Measurements from ENCODE around the gene SRPK3.

SRPK3 gene

GRCh38 chrX:153831429-153832150 is 50.7 kb downstream of the SRPK3 start:
- Histone ChIP-seq H3K9me3 (ENCODE audit: insufficient read depth, low read length, severe bottlenecking) (no peaks in the 10 kb centered on the region), H3K4me3 (ENCODE audit: low read depth in 1 of 2, low read length in 2 of 2) (no peak overlapping the region), H3K4me1 (ENCODE audit: insufficient read depth, low read length) (no peaks in the 10 kb centered on the region), H3K36me3 (ENCODE audit: insufficient read depth, low read length) (no peaks in the 10 kb centered on the region), H3K27ac (ENCODE audit: low read length) (no peak overlapping the region), H4K20me1 (ENCODE audit: insufficient read depth, low read length) (no peaks in the 10 kb centered on the region), H2AFZ (ENCODE audit: low read depth, low read length) (no peak overlapping the region), H3K9ac (ENCODE audit: low read depth, low read length) (no peak overlapping the region), H3K79me2 (ENCODE audit: insufficient read depth, low read length) (no peaks in the 10 kb centered on the region), H3K4me2 (ENCODE audit: insufficient read depth, low read length) (no peak overlapping the region), H3K27me3 (ENCODE audit: insufficient read depth, low read length, poor library complexity) (no peaks in the 10 kb centered on the region)
- DNase-seq (no peak), ATAC-seq (ENCODE audit: insufficient read depth, low read depth) (no peak)
- TF ChIP-seq, protein P1, sequence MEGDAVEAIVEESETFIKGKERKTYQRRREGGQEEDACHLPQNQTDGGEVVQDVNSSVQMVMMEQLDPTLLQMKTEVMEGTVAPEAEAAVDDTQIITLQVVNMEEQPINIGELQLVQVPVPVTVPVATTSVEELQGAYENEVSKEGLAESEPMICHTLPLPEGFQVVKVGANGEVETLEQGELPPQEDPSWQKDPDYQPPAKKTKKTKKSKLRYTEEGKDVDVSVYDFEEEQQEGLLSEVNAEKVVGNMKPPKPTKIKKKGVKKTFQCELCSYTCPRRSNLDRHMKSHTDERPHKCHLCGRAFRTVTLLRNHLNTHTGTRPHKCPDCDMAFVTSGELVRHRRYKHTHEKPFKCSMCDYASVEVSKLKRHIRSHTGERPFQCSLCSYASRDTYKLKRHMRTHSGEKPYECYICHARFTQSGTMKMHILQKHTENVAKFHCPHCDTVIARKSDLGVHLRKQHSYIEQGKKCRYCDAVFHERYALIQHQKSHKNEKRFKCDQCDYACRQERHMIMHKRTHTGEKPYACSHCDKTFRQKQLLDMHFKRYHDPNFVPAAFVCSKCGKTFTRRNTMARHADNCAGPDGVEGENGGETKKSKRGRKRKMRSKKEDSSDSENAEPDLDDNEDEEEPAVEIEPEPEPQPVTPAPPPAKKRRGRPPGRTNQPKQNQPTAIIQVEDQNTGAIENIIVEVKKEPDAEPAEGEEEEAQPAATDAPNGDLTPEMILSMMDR (IDR thresholded peaks at IDR 0.05; ENCODE audit: borderline replicate concordance, extremely low read depth, low read length, poor library complexity, severe bottlenecking) = no peak
- TF ChIP-seq EZH2 (IDR thresholded peaks at IDR 0.05; ENCODE audit: borderline replicate concordance, low read depth, low read length, severe bottlenecking) = no peak

- Histone ChIP-seq H3K9me3 (ENCODE audit: insufficient read depth, low read length, severe bottlenecking) (no peaks in the 10 kb centered on the region), H4K20me1 (ENCODE audit: insufficient read depth, low read length) (no peaks in the 10 kb centered on the region), H3K79me2 (ENCODE audit: insufficient read depth, low read length) (no peaks in the 10 kb centered on the region), H3K4me3 (ENCODE audit: low read depth in 1 of 2, low read length in 2 of 2) (no peak overlapping the region), H3K4me1 (ENCODE audit: insufficient read depth, low read length) (no peaks in the 10 kb centered on the region), H3K27me3 (ENCODE audit: insufficient read depth, low read length, poor library complexity) (no peaks in the 10 kb centered on the region), H3K4me2 (ENCODE audit: insufficient read depth, low read length) (no peak overlapping the region), H3K36me3 (ENCODE audit: insufficient read depth, low read length) (no peaks in the 10 kb centered on the region), H2AFZ (ENCODE audit: low read depth, low read length) (no peak overlapping the region), H3K9ac (ENCODE audit: low read depth, low read length) (no peak overlapping the region), H3K27ac (ENCODE audit: low read length) (no peak overlapping the region)
- ATAC-seq (ENCODE audit: insufficient read depth, low read depth) (no peak), DNase-seq (no peak)
- no peak for TF ChIP-seq EZH2 (IDR thresholded peaks at IDR 0.05; ENCODE audit: borderline replicate concordance, low read depth, low read length, severe bottlenecking)
- TF ChIP-seq, protein P1 (IDR thresholded peaks at IDR 0.05; ENCODE audit: borderline replicate concordance, extremely low read depth, low read length, poor library complexity, severe bottlenecking) = no peak
Observed at GRCh38 chrX:153832728-153833127, 51.9 kb downstream of the SRPK3 start.
